Activated T-helper 17 cell treated with anti-CD3 and anti-CD28 coated beads, Interleukin-2, amount 50 U/mL, for 72 hours (primary cell): ENCODE results near the gene HSP90B1. TPM values are rescaled to one million over a fixed set of nuclear protein-coding genes. Genes with fewer than 3 reads are reported as not detected.

ENCODE experiments used
- ATAC-seq: fragments of 150-1000 bp; cut with Tn5 transposase; replicated peaks from 2 replicates; pipeline ENCODE4 v1.10.0; 2021; ENCODE audit warnings: mild to moderate bottlenecking, moderate library complexity
- H3K27ac Mint-ChIP-seq: one replicate; pipeline ENCODE4 v1.8.0; 2022; ENCODE audit warnings: mixed read lengths
- H3K27me3 Mint-ChIP-seq: one replicate; pipeline ENCODE4 v1.8.0; 2022; ENCODE audit warnings: mixed read lengths
- H3K36me3 Mint-ChIP-seq: one replicate; pipeline ENCODE4 v1.8.0; 2022; ENCODE audit warnings: low read depth, mild to moderate bottlenecking, mixed read lengths
- H3K4me1 Mint-ChIP-seq: one replicate; pipeline ENCODE4 v1.8.0; 2022; ENCODE audit warnings: mixed read lengths
- H3K4me3 Mint-ChIP-seq: one replicate; pipeline ENCODE4 v1.8.0; 2022; ENCODE audit warnings: mild to moderate bottlenecking, mixed read lengths
- H3K9me3 Mint-ChIP-seq: one replicate; pipeline ENCODE4 v1.8.0; 2022; ENCODE audit warnings: mixed read lengths
- total RNA-seq, 2 donors: library from RNA; stranded (reverse); gene quantifications; one replicate each; pipeline ENCODE4 v1.2.3, GENCODE V29; 2022

HSP90B1 gene
- total RNA-seq, 2 donors from 2014 or later: 324 to 453 TPM

GRCh38 chr12:103975368-103975767, 45.2 kb downstream of the HSP90B1 start:
- Mint-ChIP-seq H3K4me1 (peaks cover 29% of the 10 kb centered on the region), H3K27me3 (no peaks in the 10 kb centered on the region), H3K27ac (peak overlapping the region; percentile 43), H3K9me3 (no peaks in the 10 kb centered on the region), H3K4me3 (no peak overlapping the region), H3K36me3 (peaks cover 96% of the 10 kb centered on the region)
- no peak for ATAC-seq

GRCh38 chr12:103978384-103978982, 48.3 kb downstream of the HSP90B1 start:
- peaks cover 20% of the 10 kb centered on the region for H3K4me1 Mint-ChIP-seq
- no peak overlapping the region for H3K4me3 Mint-ChIP-seq
- no peak for ATAC-seq
- peaks cover 100% of the 10 kb centered on the region for H3K36me3 Mint-ChIP-seq
- H3K27ac Mint-ChIP-seq: peak overlapping the region; percentile 76
- H3K9me3 Mint-ChIP-seq: no peaks in the 10 kb centered on the region
- no peaks in the 10 kb centered on the region for H3K27me3 Mint-ChIP-seq

GRCh38 chr12:103986829-103987228, 56.6 kb downstream of the HSP90B1 start:
- no peak overlapping the region for H3K27ac Mint-ChIP-seq
- no peak for ATAC-seq
- peaks cover 80% of the 10 kb centered on the region for H3K36me3 Mint-ChIP-seq
- H3K4me1 Mint-ChIP-seq: no peaks in the 10 kb centered on the region
- H3K4me3 Mint-ChIP-seq: no peak overlapping the region
- no peaks in the 10 kb centered on the region for H3K9me3 Mint-ChIP-seq
- H3K27me3 Mint-ChIP-seq: no peaks in the 10 kb centered on the region

- H3K4me3 Mint-ChIP-seq: no peak overlapping the region
- peaks cover 4% of the 10 kb centered on the region for H3K27me3 Mint-ChIP-seq
- H3K27ac Mint-ChIP-seq: no peak overlapping the region
- ATAC-seq: no peak
- H3K4me1 Mint-ChIP-seq: no peaks in the 10 kb centered on the region
- no peaks in the 10 kb centered on the region for H3K9me3 Mint-ChIP-seq
- H3K36me3 Mint-ChIP-seq: peaks cover 13% of the 10 kb centered on the region
These were observed 64.0 kb downstream of the HSP90B1 start for GRCh38 chr12:103994235-103994634.

- Mint-ChIP-seq H3K9me3 (no peaks in the 10 kb centered on the region), H3K4me1 (no peaks in the 10 kb centered on the region), H3K27me3 (peaks cover 17% of the 10 kb centered on the region), H3K36me3 (no peaks in the 10 kb centered on the region), H3K4me3 (no peak overlapping the region), H3K27ac (no peak overlapping the region)
- ATAC-seq: no peak
These were observed 66.4 kb downstream of the HSP90B1 start for GRCh38 chr12:103996595-103996994.

- no peaks in the 10 kb centered on the region for H3K36me3 Mint-ChIP-seq
- H3K9me3 Mint-ChIP-seq: no peaks in the 10 kb centered on the region
- H3K27me3 Mint-ChIP-seq: peaks cover 17% of the 10 kb centered on the region
- no peaks in the 10 kb centered on the region for H3K4me1 Mint-ChIP-seq
- no peak overlapping the region for H3K27ac Mint-ChIP-seq
- no peak for ATAC-seq
- no peak overlapping the region for H3K4me3 Mint-ChIP-seq
These were observed 67.2 kb downstream of the HSP90B1 start for GRCh38 chr12:103997286-103997900.

Other genes with a start within 250 kb of the HSP90B1 start
- gene NT5DC3, start 89.2 kb upstream of the HSP90B1 start, total RNA-seq: 1 to 10 TPM; 6.7 to 7.4 TPM
- gene TDG, start 35.5 kb downstream of the HSP90B1 start, total RNA-seq: 10 to 100 TPM; 35.9 to 38.2 TPM
- under 1 TPM in 1 of 2 donors, not detected in 1; 0.58 TPM for gene GLT8D2, start 119.8 kb downstream of the HSP90B1 start, total RNA-seq
- gene HCFC2, start 134.1 kb downstream of the HSP90B1 start, total RNA-seq: 10 to 100 TPM in 1 of 2 donors, 1 to 10 TPM in 1; 9.2 to 11.7 TPM
- gene NFYB, start 207.8 kb downstream of the HSP90B1 start, total RNA-seq: 10 to 100 TPM in 1 of 2 donors, 1 to 10 TPM in 1; 8.9 to 15.1 TPM